Suprapubic skin (tissue), 4 donors: ENCODE measurements around the gene STOML1. TPM values are rescaled to one million over a fixed set of nuclear protein-coding genes. Genes with fewer than 3 reads are reported as not detected.

Experiments
- DNase-seq, 2 donors: peaks; one replicate each; pipeline ENCODE4 v3.0.0-alpha.2; 2019; ENCODE audit warnings: low spot score in 2 of 2
- H3K27ac ChIP-seq: fragments of 200-600 bp; sonication (generic); one replicate; pipeline ENCODE4 v1.5.1; 2019
- H3K27me3 ChIP-seq: fragments of 200-600 bp; sonication (generic); one replicate; pipeline ENCODE4 v1.5.1; 2019
- H3K36me3 ChIP-seq: fragments of 200-600 bp; sonication (generic); one replicate; pipeline ENCODE4 v1.5.1; 2019
- H3K4me1 ChIP-seq: fragments of 200-600 bp; sonication (generic); one replicate; pipeline ENCODE4 v1.5.1; 2019
- H3K4me3 ChIP-seq: fragments of 200-600 bp; sonication (generic); one replicate; pipeline ENCODE4 v1.5.1; 2019; ENCODE audit warnings: mild to moderate bottlenecking
- H3K9me3 ChIP-seq: fragments of 200-600 bp; sonication (generic); one replicate; pipeline ENCODE4 v1.5.1; 2019
- CTCF ChIP-seq, 2 donors: fragments of 200-600 bp in 1 of 2; fragments of 450-650 bp in 1 of 2; sonication (generic) in 1 of 2; IDR thresholded peaks; one replicate each; pipeline ENCODE4 v1.5.1; 2016 to 2019; ENCODE audit warnings: antibody characterized with exemption in 2 of 2, mild to moderate bottlenecking in 1 of 2, moderate library complexity in 1 of 2
- EP300 ChIP-seq: sonication (generic); formaldehyde crosslinking; IDR thresholded peaks from one replicate; pipeline ENCODE4 v1.6.1; 2017; ENCODE audit warnings: antibody characterized with exemption
- POLR2A ChIP-seq, 2 donors: fragments of 450-650 bp; IDR thresholded peaks; one replicate each; pipeline ENCODE4 v1.6.1; 2017; ENCODE audit warnings: antibody characterized with exemption in 2 of 2, mild to moderate bottlenecking in 2 of 2, moderate library complexity in 2 of 2
- POLR2AphosphoS5 ChIP-seq, 3 donors: sonication (generic); formaldehyde crosslinking; IDR thresholded peaks; one replicate each; pipeline ENCODE4 v1.6.1; 2017; ENCODE audit warnings: antibody characterized with exemption in 3 of 3
- WGBS: methylation state at CpG from one replicate; pipeline ENCODE4 v1.1.5; 2018; 5-methylcytosine and 5-hydroxymethylcytosine counted together
- total RNA-seq, 4 donors: library from RNA; depleted of rRNA; stranded (reverse); fragments of >200 nt; gene quantifications; one replicate each; pipeline ENCODE4 v1.1.0, GENCODE V29; 2016

The STOML1 gene
- total RNA-seq, 4 donors from 2014 or later: 9.7 to 25.3 (median 10.7) TPM

GRCh38 chr15:73985101-73985873 is 6.8 kb downstream of the STOML1 start:
- H3K4me3 ChIP-seq: no peak overlapping the region
- no peak for DNase-seq
- WGBS: 88% methylated on average over 4 of the region's 13 CpGs
- peak overlapping the region; percentile 92 for H3K27ac ChIP-seq
- peaks cover 11% of the 10 kb centered on the region for H3K36me3 ChIP-seq
- H3K9me3 ChIP-seq: no peaks in the 10 kb centered on the region
- no peaks in the 10 kb centered on the region for H3K27me3 ChIP-seq
- TF ChIP-seq EP300 (no peak), POLR2A (IDR thresholded peaks at IDR 0.05) (no peak), POLR2AphosphoS5 (IDR thresholded peaks at IDR 0.05) (no peak), CTCF (IDR thresholded peaks at IDR 0.05) (no peak)
- peaks cover 92% of the 10 kb centered on the region for H3K4me1 ChIP-seq

GRCh38 chr15:73984208-73984979 is 7.7 kb downstream of the STOML1 start:
- Histone ChIP-seq H3K27ac (peak overlapping the region; percentile 92), H3K9me3 (no peaks in the 10 kb centered on the region), H3K4me1 (peaks cover 85% of the 10 kb centered on the region), H3K36me3 (peaks cover 11% of the 10 kb centered on the region), H3K4me3 (no peak overlapping the region), H3K27me3 (no peaks in the 10 kb centered on the region)
- no peak for DNase-seq
- TF ChIP-seq POLR2AphosphoS5 (IDR thresholded peaks at IDR 0.05) (no peak), CTCF (IDR thresholded peaks at IDR 0.05) (no peak)
- WGBS: 82% methylated on average over 12 of the region's 13 CpGs

GRCh38 chr15:73983773-73984172 is 8.3 kb downstream of the STOML1 start:
- Histone ChIP-seq H3K27me3 (no peaks in the 10 kb centered on the region), H3K9me3 (no peaks in the 10 kb centered on the region), H3K27ac (peak overlapping the region; percentile 92), H3K36me3 (peaks cover 11% of the 10 kb centered on the region), H3K4me1 (peaks cover 79% of the 10 kb centered on the region), H3K4me3 (no peak overlapping the region)
- 89% methylated on average over 5 of the region's 9 CpGs for WGBS
- TF ChIP-seq EP300: no peak
- no peak for TF ChIP-seq CTCF (IDR thresholded peaks at IDR 0.05)
- no peak for TF ChIP-seq POLR2A (IDR thresholded peaks at IDR 0.05)
- no peak for TF ChIP-seq POLR2AphosphoS5 (IDR thresholded peaks at IDR 0.05)
- DNase-seq: no peak

GRCh38 chr15:73983211-73983727 is 8.8 kb downstream of the STOML1 start:
- peak; percentile 79 to 84 for DNase-seq
- no peak for TF ChIP-seq EP300
- TF ChIP-seq POLR2AphosphoS5 (IDR thresholded peaks at IDR 0.05): no peak
- no peak for TF ChIP-seq POLR2A (IDR thresholded peaks at IDR 0.05)
- TF ChIP-seq CTCF (IDR thresholded peaks at IDR 0.05): no peak
- H3K27me3 ChIP-seq: no peaks in the 10 kb centered on the region
- H3K9me3 ChIP-seq: no peaks in the 10 kb centered on the region
- WGBS: 0% methylated on average over 4 of the region's 10 CpGs
- H3K4me1 ChIP-seq: peaks cover 74% of the 10 kb centered on the region
- H3K36me3 ChIP-seq: peaks cover 11% of the 10 kb centered on the region
- peak overlapping the region; percentile 92 for H3K27ac ChIP-seq
- H3K4me3 ChIP-seq: peak overlapping the region; percentile 16
